OCI-LY7 (cell line): ENCODE data around the gene EGLN2.

Source experiments
- EZH2phosphoT487 ChIP-seq: fragments of 200-600 bp; sonication (generic); IDR thresholded peaks from 2 replicates; pipeline ENCODE4 v1.6.1; 2018; ENCODE audit warnings: low read depth, borderline replicate concordance, mild to moderate bottlenecking, mixed run types, antibody characterized with exemption, low read length, moderate library complexity, mixed read lengths
- TF ChIP-seq, protein P1 (sequence below): fragments of 200-600 bp; sonication (generic); conservative IDR thresholded peaks from 2 replicates; pipeline ENCODE4 v1.5.1; 2014; ENCODE audit warnings: mild to moderate bottlenecking, antibody characterized with exemption, low read length, moderate library complexity, mixed read lengths

DNA sequence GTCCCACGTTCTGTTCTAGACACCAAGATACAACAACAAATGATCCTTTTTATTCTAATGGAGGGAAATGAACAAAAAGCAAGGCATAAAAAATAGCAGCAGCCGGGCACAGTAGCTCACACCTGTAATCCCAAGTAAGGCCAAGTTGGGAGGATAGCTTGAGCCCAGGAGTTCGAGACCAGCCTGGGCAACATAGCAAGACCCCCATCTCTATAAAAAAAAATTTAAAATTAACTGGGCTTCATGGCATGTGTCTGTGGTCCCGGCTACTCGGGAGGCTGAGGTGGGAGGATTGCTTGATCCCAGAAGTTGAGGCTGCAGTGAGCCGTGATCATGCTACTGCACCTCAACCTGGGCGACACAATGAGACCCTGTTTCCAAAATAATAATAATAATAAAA lies 22.6 kb upstream of the EGLN2 start:
- TF ChIP-seq, protein P1, sequence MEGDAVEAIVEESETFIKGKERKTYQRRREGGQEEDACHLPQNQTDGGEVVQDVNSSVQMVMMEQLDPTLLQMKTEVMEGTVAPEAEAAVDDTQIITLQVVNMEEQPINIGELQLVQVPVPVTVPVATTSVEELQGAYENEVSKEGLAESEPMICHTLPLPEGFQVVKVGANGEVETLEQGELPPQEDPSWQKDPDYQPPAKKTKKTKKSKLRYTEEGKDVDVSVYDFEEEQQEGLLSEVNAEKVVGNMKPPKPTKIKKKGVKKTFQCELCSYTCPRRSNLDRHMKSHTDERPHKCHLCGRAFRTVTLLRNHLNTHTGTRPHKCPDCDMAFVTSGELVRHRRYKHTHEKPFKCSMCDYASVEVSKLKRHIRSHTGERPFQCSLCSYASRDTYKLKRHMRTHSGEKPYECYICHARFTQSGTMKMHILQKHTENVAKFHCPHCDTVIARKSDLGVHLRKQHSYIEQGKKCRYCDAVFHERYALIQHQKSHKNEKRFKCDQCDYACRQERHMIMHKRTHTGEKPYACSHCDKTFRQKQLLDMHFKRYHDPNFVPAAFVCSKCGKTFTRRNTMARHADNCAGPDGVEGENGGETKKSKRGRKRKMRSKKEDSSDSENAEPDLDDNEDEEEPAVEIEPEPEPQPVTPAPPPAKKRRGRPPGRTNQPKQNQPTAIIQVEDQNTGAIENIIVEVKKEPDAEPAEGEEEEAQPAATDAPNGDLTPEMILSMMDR = no peak
- TF ChIP-seq EZH2phosphoT487 = no peak
